GM12892 (cell line): ENCODE data around the gene UPP2.

ENCODE experiments used
- DNase-seq: peaks from one replicate; pipeline ENCODE4 v3.0.0; 2011; ENCODE audit not compliant: insufficient read length
- FAIRE-seq: peaks from 2 replicates; lab custom pipeline; 2011; peaks lifted over from hg19 to GRCh38; lab: Jason Lieb, UNC
- POLR2A ChIP-seq: IDR thresholded peaks from 2 replicates; pipeline ENCODE4 v1.6.1; 2011; ENCODE audit warnings: low read depth, low read length, control low read depth
- POLR2AphosphoS5 ChIP-seq: IDR thresholded peaks from 2 replicates; pipeline ENCODE4 v1.6.1; 2011; ENCODE audit warnings: low read depth, low read length, control low read depth
- TAF1 ChIP-seq: IDR thresholded peaks from 2 replicates; pipeline ENCODE4 v1.6.1; 2011; ENCODE audit warnings: low read depth, mild to moderate bottlenecking, control low read depth, low read length, borderline replicate concordance

UPP2 gene

GRCh38 chr2:158115202-158115767 lies 13.6 kb downstream of the UPP2 start:
- TF ChIP-seq POLR2AphosphoS5, result no peak
- no peak for TF ChIP-seq POLR2A
- TF ChIP-seq TAF1, result no peak
- FAIRE-seq (no peak), DNase-seq (no peak)

- TF ChIP-seq POLR2A (no peak), TAF1 (no peak), POLR2AphosphoS5 (no peak)
- DNase-seq, result no peak
- no peak for FAIRE-seq
Observed at GRCh38 chr2:158116936-158117335, 15.3 kb downstream of the UPP2 start.

GRCh38 chr2:158120102-158120501 lies 18.4 kb downstream of the UPP2 start:
- DNase-seq (no peak), FAIRE-seq (no peak)
- TF ChIP-seq TAF1 (no peak), POLR2A (no peak), POLR2AphosphoS5 (no peak)

- TF ChIP-seq POLR2A (no peak), TAF1 (no peak), POLR2AphosphoS5 (no peak)
- no peak for FAIRE-seq
- no peak for DNase-seq
Observed at GRCh38 chr2:158120664-158121641, 19.3 kb downstream of the UPP2 start.

GRCh38 chr2:158124896-158125295 lies 23.2 kb downstream of the UPP2 start:
- no peak for DNase-seq
- TF ChIP-seq POLR2A, result no peak
- TF ChIP-seq TAF1, result no peak
- TF ChIP-seq POLR2AphosphoS5, result no peak
- FAIRE-seq, result no peak

GRCh38 chr2:158125756-158126498 lies 24.3 kb downstream of the UPP2 start:
- FAIRE-seq, result no peak

GRCh38 chr2:158127380-158127804 lies 25.7 kb downstream of the UPP2 start:
- no peak for DNase-seq
- no peak for FAIRE-seq
- TF ChIP-seq TAF1 (no peak), POLR2AphosphoS5 (no peak), POLR2A (no peak)

More at GRCh38 chr2:158125756-158126498, 24.3 kb downstream of the UPP2 start:
- TF ChIP-seq TAF1 (no peak), POLR2A (no peak), POLR2AphosphoS5 (no peak)
- no peak for DNase-seq

GRCh38 chr2:158128168-158128973 lies 26.7 kb downstream of the UPP2 start:
- no peak for FAIRE-seq
- no peak for TF ChIP-seq TAF1
- no peak for TF ChIP-seq POLR2A
- TF ChIP-seq POLR2AphosphoS5, result no peak
- no peak for DNase-seq

GRCh38 chr2:158129037-158129436 lies 27.4 kb downstream of the UPP2 start:
- no peak for TF ChIP-seq POLR2A
- TF ChIP-seq POLR2AphosphoS5, result no peak
- TF ChIP-seq TAF1, result no peak
- DNase-seq (no peak), FAIRE-seq (no peak)

- no peak for FAIRE-seq
- TF ChIP-seq TAF1, result no peak
- no peak for TF ChIP-seq POLR2AphosphoS5
- no peak for TF ChIP-seq POLR2A
- DNase-seq, result no peak
Observed at GRCh38 chr2:158130832-158131473, 29.3 kb downstream of the UPP2 start.

- FAIRE-seq (no peak), DNase-seq (no peak)
- TF ChIP-seq POLR2AphosphoS5 (no peak), TAF1 (no peak), POLR2A (no peak)
Observed at GRCh38 chr2:158131483-158131912, 29.8 kb downstream of the UPP2 start.
